ENCODE data around the gene HBM. TPM values are rescaled to one million over a fixed set of nuclear protein-coding genes. Genes with fewer than 3 reads are reported as not detected.
"Not testable (repeated sequence)": the region's sequence is repeated elsewhere in the genome, so short reads cannot be mapped to it uniquely, and the experiment has no call there.

HBM gene
- total RNA-seq, 4 donors from 2014 or later, result not detected

- Histone ChIP-seq H3K9me3 (no peaks in the 10 kb centered on the region), H3K27ac (no peak overlapping the region), H3K36me3 (no peaks in the 10 kb centered on the region), H3K4me3 (peak overlapping the region; percentile 48), H3K4me1 (peaks cover 10% of the 10 kb centered on the region), H3K27me3 (peaks cover 40% of the 10 kb centered on the region)
- no peak for DNase-seq (ENCODE audit: low spot score in 2 of 2)
- TF ChIP-seq POLR2A (IDR thresholded peaks at IDR 0.05), result no peak
- no peak for TF ChIP-seq POLR2AphosphoS5 (IDR thresholded peaks at IDR 0.05)
- no peak for TF ChIP-seq EP300 (IDR thresholded peaks at IDR 0.05)
- TF ChIP-seq, protein P1, sequence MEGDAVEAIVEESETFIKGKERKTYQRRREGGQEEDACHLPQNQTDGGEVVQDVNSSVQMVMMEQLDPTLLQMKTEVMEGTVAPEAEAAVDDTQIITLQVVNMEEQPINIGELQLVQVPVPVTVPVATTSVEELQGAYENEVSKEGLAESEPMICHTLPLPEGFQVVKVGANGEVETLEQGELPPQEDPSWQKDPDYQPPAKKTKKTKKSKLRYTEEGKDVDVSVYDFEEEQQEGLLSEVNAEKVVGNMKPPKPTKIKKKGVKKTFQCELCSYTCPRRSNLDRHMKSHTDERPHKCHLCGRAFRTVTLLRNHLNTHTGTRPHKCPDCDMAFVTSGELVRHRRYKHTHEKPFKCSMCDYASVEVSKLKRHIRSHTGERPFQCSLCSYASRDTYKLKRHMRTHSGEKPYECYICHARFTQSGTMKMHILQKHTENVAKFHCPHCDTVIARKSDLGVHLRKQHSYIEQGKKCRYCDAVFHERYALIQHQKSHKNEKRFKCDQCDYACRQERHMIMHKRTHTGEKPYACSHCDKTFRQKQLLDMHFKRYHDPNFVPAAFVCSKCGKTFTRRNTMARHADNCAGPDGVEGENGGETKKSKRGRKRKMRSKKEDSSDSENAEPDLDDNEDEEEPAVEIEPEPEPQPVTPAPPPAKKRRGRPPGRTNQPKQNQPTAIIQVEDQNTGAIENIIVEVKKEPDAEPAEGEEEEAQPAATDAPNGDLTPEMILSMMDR (IDR thresholded peaks at IDR 0.05), result no peak
- 66% methylated on average over 7 of the region's 7 CpGs for WGBS
These were observed 10.8 kb upstream of the HBM start for GRCh38 chr16:155031-155398.

DNA sequence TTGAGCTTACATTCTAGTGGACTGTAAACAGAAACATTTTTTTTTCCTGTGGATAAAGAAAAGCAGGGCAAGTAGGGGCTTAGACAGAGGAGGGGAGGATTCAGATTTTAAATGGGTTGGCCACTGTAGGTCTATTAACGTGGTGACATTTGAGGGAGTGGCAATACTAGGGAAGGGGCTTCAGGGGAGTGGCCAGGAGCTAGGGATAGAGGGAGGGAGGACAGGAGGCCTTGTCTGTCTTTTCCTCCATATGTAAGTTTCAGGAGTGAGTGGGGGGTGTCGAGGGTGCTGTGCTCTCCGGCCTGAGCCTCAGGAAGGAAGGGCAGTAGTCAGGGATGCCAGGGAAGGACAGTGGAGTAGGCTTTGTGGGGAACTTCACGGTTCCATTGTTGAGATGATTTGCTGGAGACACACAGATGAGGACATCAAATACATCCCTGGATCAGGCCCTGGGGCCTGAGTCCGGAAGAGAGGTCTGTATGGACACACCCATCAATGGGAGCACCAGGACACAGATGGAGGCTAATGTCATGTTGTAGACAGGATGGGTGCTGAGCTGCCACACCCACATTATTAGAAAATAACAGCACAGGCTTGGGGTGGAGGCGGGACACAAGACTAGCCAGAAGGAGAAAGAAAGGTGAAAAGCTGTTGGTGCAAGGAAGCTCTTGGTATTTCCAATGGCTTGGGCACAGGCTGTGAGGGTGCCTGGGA lies 6.5 kb upstream of the HBM start:
- Histone ChIP-seq H3K4me1 (peaks cover 9% of the 10 kb centered on the region), H3K27me3 (peaks cover 54% of the 10 kb centered on the region), H3K27ac (no peak overlapping the region), H3K36me3 (no peaks in the 10 kb centered on the region), H3K4me3 (no peak overlapping the region), H3K9me3 (no peaks in the 10 kb centered on the region)
- 49% methylated on average over 6 of the region's 6 CpGs for WGBS
- no peak for DNase-seq (ENCODE audit: low spot score in 2 of 2)
- TF ChIP-seq EP300 (IDR thresholded peaks at IDR 0.05), result no peak
- TF ChIP-seq, protein P1 (IDR thresholded peaks at IDR 0.05), result no peak
- no peak for TF ChIP-seq POLR2AphosphoS5 (IDR thresholded peaks at IDR 0.05)
- no peak for TF ChIP-seq POLR2A (IDR thresholded peaks at IDR 0.05)

- H3K9me3 ChIP-seq; H3K27ac ChIP-seq; H3K4me1 ChIP-seq; DNase-seq (ENCODE audit: low spot score in 2 of 2); H3K4me3 ChIP-seq; H3K36me3 ChIP-seq: not testable (repeated sequence)
- 86% methylated on average over 7 of the region's 20 CpGs for WGBS
- H3K27me3 ChIP-seq, result peaks cover 48% of the 10 kb centered on the region
These were observed 5.5 kb upstream of the HBM start for GRCh38 chr16:160242-160641.

- H3K4me3 ChIP-seq, result no peak overlapping the region
- no peak overlapping the region for H3K27ac ChIP-seq
- peaks cover 50% of the 10 kb centered on the region for H3K27me3 ChIP-seq
- no peak for DNase-seq (ENCODE audit: low spot score in 2 of 2)
- H3K4me1 ChIP-seq, result peaks cover 8% of the 10 kb centered on the region
- H3K36me3 ChIP-seq, result no peaks in the 10 kb centered on the region
- 57% methylated on average over 11 of the region's 18 CpGs for WGBS
- TF ChIP-seq, protein P1 (IDR thresholded peaks at IDR 0.05), result no peak
- TF ChIP-seq POLR2A (IDR thresholded peaks at IDR 0.05) (no peak), POLR2AphosphoS5 (IDR thresholded peaks at IDR 0.05) (no peak), EP300 (IDR thresholded peaks at IDR 0.05) (no peak)
- no peaks in the 10 kb centered on the region for H3K9me3 ChIP-seq
These were observed 5.0 kb upstream of the HBM start for GRCh38 chr16:160691-161190.

- Histone ChIP-seq H3K36me3 (no peaks in the 10 kb centered on the region), H3K4me1 (peaks cover 18% of the 10 kb centered on the region), H3K4me3 (no peak overlapping the region), H3K27me3 (peaks cover 53% of the 10 kb centered on the region), H3K9me3 (no peaks in the 10 kb centered on the region), H3K27ac (no peak overlapping the region)
- 92% methylated on average over 7 of the region's 13 CpGs for whole genome bisulfite sequencing
- no peak for DNase-seq (ENCODE audit: low spot score in 2 of 2)
- TF ChIP-seq POLR2AphosphoS5 (IDR thresholded peaks at IDR 0.05) (no peak), EP300 (IDR thresholded peaks at IDR 0.05) (no peak), POLR2A (IDR thresholded peaks at IDR 0.05) (no peak)
- TF ChIP-seq, protein P1 (IDR thresholded peaks at IDR 0.05), result no peak
These were observed 3.3 kb upstream of the HBM start for GRCh38 chr16:162271-162991.

- DNase-seq (ENCODE audit: low spot score in 2 of 2); H3K36me3 ChIP-seq; H3K9me3 ChIP-seq; H3K27ac ChIP-seq; H3K4me3 ChIP-seq: not testable (repeated sequence)
- Histone ChIP-seq H3K27me3 (peaks cover 56% of the 10 kb centered on the region), H3K4me1 (peaks cover 18% of the 10 kb centered on the region)
- 88% methylated on average over 9 of the region's 10 CpGs for WGBS
These were observed 2.6 kb upstream of the HBM start for GRCh38 chr16:163139-163538.

GRCh38 chr16:163696-164095 lies 2.1 kb upstream of the HBM start:
- Histone ChIP-seq H3K27me3 (peaks cover 59% of the 10 kb centered on the region), H3K4me1 (peaks cover 18% of the 10 kb centered on the region)
- 9% methylated on average over 2 of the region's 3 CpGs for WGBS
- H3K4me3 ChIP-seq; H3K9me3 ChIP-seq; DNase-seq (ENCODE audit: low spot score in 2 of 2); H3K36me3 ChIP-seq; H3K27ac ChIP-seq: not testable (repeated sequence)

DNA sequence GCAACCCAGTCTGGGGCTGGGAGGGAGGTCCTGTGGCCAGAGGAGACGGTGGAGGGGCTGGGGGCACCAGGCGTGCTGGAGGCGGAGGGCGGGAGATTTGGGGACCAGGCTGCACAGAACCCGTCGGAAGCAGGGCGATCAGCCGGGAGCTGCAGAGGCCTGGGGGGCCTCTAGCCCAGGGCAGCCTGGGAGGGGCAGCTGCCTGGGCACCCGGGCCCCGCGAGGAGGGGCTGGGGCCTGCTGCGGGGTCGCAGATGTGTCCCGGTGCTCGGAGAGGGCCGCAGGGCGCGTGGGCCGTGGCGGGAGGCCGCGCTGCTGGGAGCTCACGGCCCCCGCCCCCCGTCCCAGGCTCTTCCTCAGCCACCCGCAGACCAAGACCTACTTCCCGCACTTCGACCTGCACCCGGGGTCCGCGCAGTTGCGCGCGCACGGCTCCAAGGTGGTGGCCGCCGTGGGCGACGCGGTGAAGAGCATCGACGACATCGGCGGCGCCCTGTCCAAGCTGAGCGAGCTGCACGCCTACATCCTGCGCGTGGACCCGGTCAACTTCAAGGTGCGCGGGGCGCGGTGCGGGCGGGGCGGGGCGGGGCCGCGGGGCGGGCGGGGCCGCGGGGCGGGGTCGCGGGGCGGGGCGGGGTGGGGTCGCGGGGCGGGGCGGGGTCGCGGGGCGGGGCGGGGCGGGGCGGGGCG lies 1.5 kb upstream of the HBM start:
- WGBS, result no CpG with 5 or more reads among the region's 80 CpGs
- Histone ChIP-seq H3K27me3 (peaks cover 62% of the 10 kb centered on the region), H3K4me1 (peaks cover 18% of the 10 kb centered on the region)
- not testable (repeated sequence) for DNase-seq (ENCODE audit: low spot score in 2 of 2); H3K4me3 ChIP-seq; H3K27ac ChIP-seq; H3K36me3 ChIP-seq; H3K9me3 ChIP-seq
